Loucy (cell line): ENCODE results near the gene ALG14.

Experiments
- EZH2phosphoT487 ChIP-seq: fragments of 200-600 bp; IDR thresholded peaks from 2 replicates; pipeline ENCODE4 v1.6.1; 2018; ENCODE audit warnings: antibody characterized with exemption, mild to moderate bottlenecking, moderate library complexity, borderline replicate concordance
- TF ChIP-seq, protein P1 (sequence below): fragments of 200-600 bp; sonication (generic); conservative IDR thresholded peaks from 2 replicates; pipeline ENCODE4 v1.5.1; 2014; ENCODE audit warnings: mild to moderate bottlenecking, antibody characterized with exemption, low read length

DNA sequence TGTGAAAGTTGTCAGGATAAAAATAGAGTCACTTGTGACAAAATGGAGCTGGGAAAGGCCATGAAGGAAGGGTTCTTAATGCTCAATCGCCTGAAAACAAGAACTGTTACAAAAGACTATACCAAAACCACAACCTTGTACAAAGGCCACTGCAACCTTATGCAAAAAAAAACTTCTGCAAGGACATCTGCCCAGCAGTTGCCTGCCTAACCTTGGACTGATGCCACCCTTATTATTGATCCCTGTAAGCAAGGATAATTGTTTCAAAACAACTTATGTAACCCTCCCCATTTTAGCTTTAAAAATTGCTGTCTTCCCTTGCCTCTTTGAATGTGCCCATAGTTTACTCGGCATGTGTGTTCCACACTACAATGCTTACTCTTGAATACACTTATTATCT, 5.7 kb downstream of the ALG14 start:
- TF ChIP-seq, protein P1, sequence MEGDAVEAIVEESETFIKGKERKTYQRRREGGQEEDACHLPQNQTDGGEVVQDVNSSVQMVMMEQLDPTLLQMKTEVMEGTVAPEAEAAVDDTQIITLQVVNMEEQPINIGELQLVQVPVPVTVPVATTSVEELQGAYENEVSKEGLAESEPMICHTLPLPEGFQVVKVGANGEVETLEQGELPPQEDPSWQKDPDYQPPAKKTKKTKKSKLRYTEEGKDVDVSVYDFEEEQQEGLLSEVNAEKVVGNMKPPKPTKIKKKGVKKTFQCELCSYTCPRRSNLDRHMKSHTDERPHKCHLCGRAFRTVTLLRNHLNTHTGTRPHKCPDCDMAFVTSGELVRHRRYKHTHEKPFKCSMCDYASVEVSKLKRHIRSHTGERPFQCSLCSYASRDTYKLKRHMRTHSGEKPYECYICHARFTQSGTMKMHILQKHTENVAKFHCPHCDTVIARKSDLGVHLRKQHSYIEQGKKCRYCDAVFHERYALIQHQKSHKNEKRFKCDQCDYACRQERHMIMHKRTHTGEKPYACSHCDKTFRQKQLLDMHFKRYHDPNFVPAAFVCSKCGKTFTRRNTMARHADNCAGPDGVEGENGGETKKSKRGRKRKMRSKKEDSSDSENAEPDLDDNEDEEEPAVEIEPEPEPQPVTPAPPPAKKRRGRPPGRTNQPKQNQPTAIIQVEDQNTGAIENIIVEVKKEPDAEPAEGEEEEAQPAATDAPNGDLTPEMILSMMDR, result no peak
- no peak for TF ChIP-seq EZH2phosphoT487
